Measurements from ENCODE around the gene RAB5A. TPM values are rescaled to one million over a fixed set of nuclear protein-coding genes. Genes with fewer than 3 reads are reported as not detected.
"Not testable (repeated sequence)": the region's sequence is repeated elsewhere in the genome, so short reads cannot be mapped to it uniquely, and the experiment has no call there.

Gene RAB5A, protein sequence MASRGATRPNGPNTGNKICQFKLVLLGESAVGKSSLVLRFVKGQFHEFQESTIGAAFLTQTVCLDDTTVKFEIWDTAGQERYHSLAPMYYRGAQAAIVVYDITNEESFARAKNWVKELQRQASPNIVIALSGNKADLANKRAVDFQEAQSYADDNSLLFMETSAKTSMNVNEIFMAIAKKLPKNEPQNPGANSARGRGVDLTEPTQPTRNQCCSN
- 66.7 and 75.4 TPM in 2 replicates for total RNA-seq (2022)
- Bru-seq, nascent RNA = percentile 95 among the genes with signal in this experiment
- BruChase-seq, experiment 1, labeled RNA remaining after a 6-hour chase = percentile 93 among the genes with signal in this experiment
- percentile 93 among the genes with signal in this experiment for BruChase-seq, experiment 2, labeled RNA remaining after a 2-hour chase
- long read RNA-seq, transcript RAB5A-201 (6 exons, 2,536 nt) = major isoform, 181 of 194 reads
- long read RNA-seq, partial matches to known transcripts = 2 of 194 reads
- long read RNA-seq, other reads (novel, unspliced or antisense) = 11 of 194 reads

GRCh38 chr3:19946832-19947548, at the start of gene RAB5A:
Gene RAB5A, plus strand, starts transcription at chr3:19947097. Its CDS starts 3,802 bp downstream, at chr3:19950899.
- CTCF ChIA-PET = interaction anchor here (0.8 to 1.1 kb wide), 3 partner anchors 9 to 77 kb away, joined by 3 to 4 read pairs (median 3); no protein-coding TSS in a partner anchor
- BruUV-seq (replicated peaks) = no TSS peak
- no peaks in the 10 kb centered on the region for H3K27me3 Mint-ChIP-seq (ENCODE audit: unreplicated experiment)

DNA sequence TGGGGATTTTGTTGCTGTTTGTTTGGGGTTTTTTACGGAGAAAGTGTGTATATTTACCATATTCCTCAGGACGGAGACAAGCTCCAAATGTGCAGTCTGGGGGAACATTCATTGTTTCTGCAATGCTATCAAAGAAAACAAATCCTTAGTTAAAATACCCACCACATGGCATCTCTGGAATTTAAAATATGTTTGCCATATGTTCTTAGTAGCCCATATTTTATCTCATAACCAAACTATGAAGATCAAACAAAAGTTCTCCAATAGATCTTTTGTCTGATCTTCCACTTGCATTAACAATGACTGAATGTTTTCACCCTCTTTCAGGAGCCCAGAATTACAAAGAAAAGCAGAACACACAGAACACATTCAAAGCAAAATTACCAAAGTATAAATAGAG, 48.2 kb upstream of the RAB5A start:
- intact Hi-C loops (cut with micrococcal nuclease; ENCODE audit: unreplicated experiment) = loop anchor here (1.0 kb wide), 2 partner anchors 9 to 52 kb away; no protein-coding TSS in a partner anchor
- no TSS peak for BruUV-seq (replicated peaks)
- H3K4me3 Mint-ChIP-seq (ENCODE audit: low read depth, unreplicated experiment) = no peak overlapping the region
- H3K27ac Mint-ChIP-seq (ENCODE audit: unreplicated experiment) = peak overlapping the region; percentile 14
- H3K9me3 Mint-ChIP-seq (ENCODE audit: low read depth, unreplicated experiment) = no peaks in the 10 kb centered on the region
- no peak for DNase-seq
- H3K4me1 Mint-ChIP-seq (ENCODE audit: low read depth, unreplicated experiment) = peaks cover 14% of the 10 kb centered on the region
- H3K27me3 Mint-ChIP-seq (ENCODE audit: unreplicated experiment) = no peaks in the 10 kb centered on the region
- H3K36me3 Mint-ChIP-seq (ENCODE audit: insufficient read depth, unreplicated experiment) = no peaks in the 10 kb centered on the region
- CTCF ChIA-PET = no interaction called here
- TF ChIP-seq CTCF (IDR thresholded peaks at IDR 0.05; ENCODE audit: unreplicated experiment) = no peak

More at GRCh38 chr3:19946832-19947548, at the start of gene RAB5A:
- H3K9me3 Mint-ChIP-seq (ENCODE audit: low read depth, unreplicated experiment) = no peaks in the 10 kb centered on the region
- H3K36me3 Mint-ChIP-seq (ENCODE audit: insufficient read depth, unreplicated experiment) = peaks cover 55% of the 10 kb centered on the region
- intact Hi-C loops (cut with micrococcal nuclease; ENCODE audit: unreplicated experiment) = loop anchor here (2.0 to 10.0 kb wide), 3 partner anchors 58 to 238 kb away; partner anchors contain the start of gene SGO1
- H3K4me1 Mint-ChIP-seq (ENCODE audit: low read depth, unreplicated experiment) = peaks cover 20% of the 10 kb centered on the region
- TF ChIP-seq CTCF (IDR thresholded peaks at IDR 0.05; ENCODE audit: unreplicated experiment) = no peak
- peak within 1 kb of the TSS; percentile 77 for H3K4me3 Mint-ChIP-seq (ENCODE audit: low read depth, unreplicated experiment)
- peak within 1 kb of the TSS; percentile 72 for H3K27ac Mint-ChIP-seq (ENCODE audit: unreplicated experiment)
- peak; percentile 98 for DNase-seq

DNA sequence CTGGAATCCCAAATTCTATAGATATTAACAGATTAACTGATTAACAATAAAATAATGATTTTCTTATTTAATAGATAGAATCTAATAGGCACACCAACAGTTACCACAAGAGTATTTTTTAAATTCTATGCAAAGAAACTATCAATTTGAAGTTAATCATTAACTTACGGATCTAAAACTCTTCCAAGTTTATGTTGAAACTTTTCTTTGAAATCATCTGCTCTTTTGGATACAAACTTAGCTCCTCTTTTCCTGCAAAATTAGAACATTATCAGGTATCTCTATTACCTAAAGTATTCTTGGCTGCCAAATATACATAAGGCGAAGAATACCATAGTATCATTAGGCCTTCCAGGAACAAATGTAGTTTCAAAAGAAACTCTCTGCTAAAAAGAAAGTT, 47.6 kb upstream of the RAB5A start:
- no peak for TF ChIP-seq CTCF (IDR thresholded peaks at IDR 0.05; ENCODE audit: unreplicated experiment)
- BruUV-seq (replicated peaks) = no TSS peak
- no peak overlapping the region for H3K4me3 Mint-ChIP-seq (ENCODE audit: low read depth, unreplicated experiment)
- peak overlapping the region; percentile 14 for H3K27ac Mint-ChIP-seq (ENCODE audit: unreplicated experiment)
- no peaks in the 10 kb centered on the region for H3K27me3 Mint-ChIP-seq (ENCODE audit: unreplicated experiment)
- no peaks in the 10 kb centered on the region for H3K36me3 Mint-ChIP-seq (ENCODE audit: insufficient read depth, unreplicated experiment)
- H3K9me3 Mint-ChIP-seq (ENCODE audit: low read depth, unreplicated experiment) = no peaks in the 10 kb centered on the region
- intact Hi-C loops (cut with micrococcal nuclease; ENCODE audit: unreplicated experiment) = no loop called here
- peaks cover 14% of the 10 kb centered on the region for H3K4me1 Mint-ChIP-seq (ENCODE audit: low read depth, unreplicated experiment)
- CTCF ChIA-PET = no interaction called here
- DNase-seq = no peak

DNA sequence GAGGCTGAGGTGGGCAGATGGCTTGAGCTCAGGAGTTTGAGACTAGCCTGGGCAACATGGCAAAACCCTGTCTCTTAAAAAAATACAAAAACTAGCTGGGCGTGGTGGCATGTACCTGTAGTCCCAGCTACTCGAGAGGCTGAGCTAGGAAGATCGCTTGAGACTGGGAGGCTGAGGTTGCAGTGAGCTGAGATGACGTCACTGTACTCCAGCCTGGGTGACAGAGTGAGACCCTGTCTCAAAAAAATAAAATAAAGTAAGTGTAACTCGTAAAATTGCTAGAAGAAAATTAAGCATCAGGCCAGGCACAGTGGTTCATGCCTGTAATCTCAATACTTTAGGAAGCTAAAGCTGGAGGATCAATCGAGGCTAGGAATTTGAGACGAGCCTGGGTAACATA, 47.1 kb upstream of the RAB5A start:
- H3K36me3 Mint-ChIP-seq (ENCODE audit: insufficient read depth, unreplicated experiment); H3K4me3 Mint-ChIP-seq (ENCODE audit: low read depth, unreplicated experiment); H3K27ac Mint-ChIP-seq (ENCODE audit: unreplicated experiment); CTCF ChIA-PET; DNase-seq; H3K9me3 Mint-ChIP-seq (ENCODE audit: low read depth, unreplicated experiment); BruUV-seq (replicated peaks); H3K27me3 Mint-ChIP-seq (ENCODE audit: unreplicated experiment): not testable (repeated sequence)
- H3K4me1 Mint-ChIP-seq (ENCODE audit: low read depth, unreplicated experiment) = peaks cover 14% of the 10 kb centered on the region
- intact Hi-C loops (cut with micrococcal nuclease; ENCODE audit: unreplicated experiment) = loop anchor here (2.0 kb wide), 1 partner anchor 15 kb away; no protein-coding TSS in a partner anchor

All from Calu3 (cell line).